H1 (cell line): Measurements from ENCODE around the gene NAA25. TPM values are rescaled to one million over a fixed set of nuclear protein-coding genes. Genes with fewer than 3 reads are reported as not detected.

Experiments
- CTCF ChIA-PET: fragments of 300-600 bp; sonication (Branson Sonifier 250); formaldehyde crosslinking; loops from one replicate; lab custom pipeline; 2021; ENCODE audit not compliant: partially characterized antibody; lab: Charles Lee
- POLR2A ChIA-PET: fragments of 300-600 bp; sonication (Branson Sonifier 250); formaldehyde crosslinking; loops from one replicate; lab custom pipeline; 2021; ENCODE audit warnings: inconsistent platforms; ENCODE audit not compliant: partially characterized antibody; lab: Charles Lee
- DNase-seq, 2 experiments: peaks; one replicate each; pipeline versions ENCODE4 v3.0.0 to v3.0.0-alpha.2; 2010 to 2022; ENCODE audit warnings: low spot score in 2 of 2, low read depth in 1 of 2, mixed read lengths in 1 of 2
- FAIRE-seq: peaks from 2 replicates; lab custom pipeline; 2011; peaks lifted over from hg19 to GRCh38; lab: Jason Lieb, UNC
- H2AFZ ChIP-seq: 2 replicates; pipeline ENCODE4 v1.8.1; 2012; ENCODE audit warnings: low read length, inconsistent platforms
- H2AK5ac ChIP-seq: 2 replicates; pipeline ENCODE4 v1.6.1; 2013; ENCODE audit warnings: low read depth, low read length
- H2BK120ac ChIP-seq: replicated peaks from 2 replicates; pipeline ENCODE3; 2013; ENCODE audit warnings: low read depth, low read length, inconsistent platforms
- H2BK12ac ChIP-seq: 2 replicates; pipeline ENCODE4 v1.6.1; 2013; ENCODE audit warnings: low read depth, low read length
- H2BK15ac ChIP-seq: 2 replicates; pipeline ENCODE4 v1.6.1; 2013; ENCODE audit warnings: low read length
- H2BK20ac ChIP-seq: 2 replicates; pipeline ENCODE4 v1.6.1; 2013; ENCODE audit warnings: low read length
- H2BK5ac ChIP-seq: 2 replicates; pipeline ENCODE4 v1.6.1; 2013; ENCODE audit warnings: low read depth, low read length
- H3K14ac ChIP-seq: 2 replicates; pipeline ENCODE4 v1.6.1; 2013; ENCODE audit warnings: inconsistent platforms; ENCODE audit not compliant: insufficient read length
- H3K18ac ChIP-seq: 2 replicates; pipeline ENCODE4 v1.6.1; 2013; ENCODE audit warnings: low read length; ENCODE audit errors: extremely low read depth
- H3K23ac ChIP-seq: 2 replicates; pipeline ENCODE4 v1.6.1; 2013; ENCODE audit warnings: inconsistent platforms; ENCODE audit not compliant: insufficient read length
- H3K23me2 ChIP-seq: 2 replicates; pipeline ENCODE4 v1.6.1; 2013; ENCODE audit warnings: low read depth, low read length
- H3K27ac ChIP-seq: 2 replicates; pipeline ENCODE4 v1.6.1; 2011; ENCODE audit warnings: low read depth, low read length, inconsistent platforms
- H3K27me3 ChIP-seq, 4 experiments: replicated peaks in 1 of 4; 1 replicate in 1 of 4; 2 replicates in 3 of 4; pipeline versions ENCODE4 v1.6.1 to v1.8.1; 2011 to 2013; ENCODE audit warnings: low read length in 3 of 4, mild to moderate bottlenecking in 3 of 4, inconsistent platforms in 2 of 4, mixed read lengths in 2 of 4, moderate library complexity in 1 of 4; ENCODE audit not compliant: control insufficient read depth in 3 of 4, insufficient read depth in 3 of 4; ENCODE audit errors: extremely low read depth in 1 of 4
- H3K36me3 ChIP-seq, 4 experiments: 2 replicates each; pipeline versions ENCODE4 v1.6.1 to v1.8.1; 2011 to 2013; ENCODE audit warnings: mild to moderate bottlenecking in 4 of 4, low read length in 3 of 4, moderate library complexity in 2 of 4, control low read depth in 1 of 4, inconsistent platforms in 1 of 4; ENCODE audit not compliant: insufficient read depth in 4 of 4, control insufficient read depth in 2 of 4
- H3K4ac ChIP-seq: replicated peaks from 2 replicates; pipeline ENCODE3; 2013; ENCODE audit warnings: low read length, low read depth, mixed read lengths, inconsistent platforms; ENCODE audit not compliant: insufficient read length
- H3K4me1 ChIP-seq, 4 experiments: replicated peaks in 1 of 4; 1 replicate in 1 of 4; 2 replicates in 3 of 4; pipeline versions ENCODE4 v1.6.1 to v1.8.1; 2011 to 2013; ENCODE audit warnings: low read length in 3 of 4, inconsistent platforms in 2 of 4, mixed read lengths in 1 of 4; ENCODE audit not compliant: insufficient read depth in 4 of 4, control insufficient read depth in 3 of 4
- H3K4me2 ChIP-seq, 2 experiments: 2 replicates each; pipeline versions ENCODE4 v1.6.1 to v1.8.1; 2011 to 2013; ENCODE audit warnings: low read depth in 2 of 2, low read length in 2 of 2, control low read depth in 1 of 2, inconsistent platforms in 1 of 2, mild to moderate bottlenecking in 1 of 2; ENCODE audit not compliant: insufficient read depth in 1 of 2
- H3K4me3 ChIP-seq, 4 experiments: fragments of 200-600, 300-600 bp in 1 of 4; sonication (generic), shearing (Covaris generic), sonication (Bioruptor Twin) in 1 of 4; 2 replicates each; pipeline versions ENCODE4 v1.5.1 to v1.8.1; 2011 to 2016; ENCODE audit warnings: low read length in 4 of 4, low read depth in 3 of 4, control low read depth in 2 of 4, inconsistent platforms in 2 of 4, mild to moderate bottlenecking in 2 of 4, mixed read lengths in 1 of 4, moderate library complexity in 1 of 4; ENCODE audit not compliant: insufficient read depth in 2 of 4; ENCODE audit errors: extremely low read depth in 1 of 4
- H3K56ac ChIP-seq: replicated peaks from 2 replicates; pipeline ENCODE3; 2013; ENCODE audit warnings: low read depth, mild to moderate bottlenecking, mixed read lengths, low read length, inconsistent platforms; ENCODE audit not compliant: insufficient read length
- H3K79me1 ChIP-seq: 2 replicates; pipeline ENCODE4 v1.6.1; 2013; ENCODE audit warnings: low read depth, low read length, control low read depth
- H3K79me2 ChIP-seq, 2 experiments: 2 replicates each; pipeline versions ENCODE4 v1.6.1 to v1.8.1; 2012 to 2013; ENCODE audit warnings: low read length in 2 of 2, mild to moderate bottlenecking in 2 of 2, inconsistent platforms in 1 of 2; ENCODE audit not compliant: insufficient read depth in 2 of 2, control insufficient read depth in 1 of 2
- H3K9ac ChIP-seq, 4 experiments: replicated peaks in 1 of 4; 1 replicate in 1 of 4; 2 replicates in 3 of 4; pipeline versions ENCODE4 v1.6.1 to v1.8.1; 2011 to 2013; ENCODE audit warnings: low read depth in 3 of 4, low read length in 3 of 4, control low read depth in 2 of 4, mild to moderate bottlenecking in 2 of 4, moderate library complexity in 2 of 4, inconsistent platforms in 1 of 4; ENCODE audit errors: extremely low read depth in 1 of 4
- H3K9me3 ChIP-seq, 2 experiments: 2 replicates each; pipeline versions ENCODE4 v1.6.1 to v1.8.1; 2012 to 2013; ENCODE audit warnings: mild to moderate bottlenecking in 2 of 2, moderate library complexity in 2 of 2, control low read depth in 1 of 2, inconsistent platforms in 1 of 2, low read depth in 1 of 2, low read length in 1 of 2, mixed read lengths in 1 of 2; ENCODE audit not compliant: insufficient read depth in 2 of 2
- H4K20me1 ChIP-seq, 2 experiments: replicated peaks in 1 of 2; 2 replicates each; pipeline versions ENCODE3 to v1.8.1; 2011 to 2013; ENCODE audit warnings: inconsistent platforms in 2 of 2, low read length in 2 of 2, mild to moderate bottlenecking in 1 of 2; ENCODE audit not compliant: insufficient read depth in 2 of 2, control insufficient read depth in 1 of 2
- H4K5ac ChIP-seq: 2 replicates; pipeline ENCODE4 v1.6.1; 2013; ENCODE audit warnings: low read length, low read depth, mixed read lengths, inconsistent platforms; ENCODE audit not compliant: insufficient read length
- H4K8ac ChIP-seq: 2 replicates; pipeline ENCODE4 v1.8.0; 2013; ENCODE audit warnings: mild to moderate bottlenecking, moderate library complexity, low read length, inconsistent platforms; ENCODE audit not compliant: insufficient read depth; ENCODE audit errors: extremely low read depth
- H4K91ac ChIP-seq: replicated peaks from 2 replicates; pipeline ENCODE3; 2013; ENCODE audit warnings: low read length, mixed read lengths, inconsistent platforms; ENCODE audit not compliant: insufficient read length
- BRCA1 ChIP-seq: IDR thresholded peaks from 2 replicates; pipeline ENCODE4 v1.6.1; 2012; ENCODE audit warnings: low read depth, low read length, improper control_type of control experiment
- CHD1 ChIP-seq: IDR thresholded peaks from 2 replicates; pipeline ENCODE4 v1.6.1; 2012; ENCODE audit warnings: low read depth, low read length, improper control_type of control experiment
- CREB1 ChIP-seq: IDR thresholded peaks from 2 replicates; pipeline ENCODE4 v1.6.1; 2012; ENCODE audit warnings: inconsistent platforms
- GABPA ChIP-seq: IDR thresholded peaks from 2 replicates; pipeline ENCODE4 v1.6.1; 2011; ENCODE audit warnings: mild to moderate bottlenecking, low read length, moderate library complexity, borderline replicate concordance; ENCODE audit not compliant: insufficient read depth
- JUND ChIP-seq: IDR thresholded peaks from 2 replicates; pipeline ENCODE4 v1.6.1; 2011; ENCODE audit warnings: mild to moderate bottlenecking, improper control_type of control experiment, low read length
- KDM1A ChIP-seq: fragments of 200-600, 300-600 bp; sonication (generic); IDR thresholded peaks from 2 replicates; pipeline ENCODE4 v1.7.1; 2016; ENCODE audit warnings: mild to moderate bottlenecking, low read length, borderline replicate concordance
- KDM4A ChIP-seq: IDR thresholded peaks from one replicate; pipeline ENCODE4 v1.7.1; 2012; ENCODE audit warnings: low read depth, mild to moderate bottlenecking, moderate library complexity, low read length, inconsistent platforms; ENCODE audit not compliant: severe bottlenecking
- SIN3A ChIP-seq, 2 experiments: IDR thresholded peaks in 1 of 2; conservative IDR thresholded peaks in 1 of 2; 2 replicates each; pipeline ENCODE4 v1.6.1; 2011 to 2012; ENCODE audit warnings: low read length in 2 of 2, improper control_type of control experiment in 1 of 2, low read depth in 1 of 2, mild to moderate bottlenecking in 1 of 2
- TAF7 ChIP-seq: optimal IDR thresholded peaks from 2 replicates; pipeline ENCODE3; 2011; ENCODE audit warnings: low read depth, mild to moderate bottlenecking, inconsistent platforms, low read length, moderate library complexity, borderline replicate concordance
- WGBS, 2 experiments: shearing (Covaris generic) in 1 of 2; methylation state at CpG; one replicate each; pipeline versions ENCODE4 v1.1.6 to v1.1.7; 2013 to 2015; ENCODE audit warnings: low lambda C conversion rate in 2 of 2, mixed read lengths in 2 of 2, inconsistent platforms in 1 of 2, low coverage in 1 of 2, missing lambda C conversion rate in 1 of 2; ENCODE audit not compliant: insufficient replicate concordance in 2 of 2, insufficient coverage in 1 of 2, insufficient read length in 1 of 2; ENCODE audit errors: extremely low coverage in 1 of 2, missing lambda C conversion rate in 1 of 2; 5-methylcytosine and 5-hydroxymethylcytosine counted together
- polyA plus RNA-seq, 7 experiments: library from polyadenylated mRNA; depleted of rRNA in 3 of 7; stranded (reverse) in 5 of 7; unstranded in 2 of 7; fragments of >200 nt in 5 of 7; fragments of 200-250 nt in 2 of 7; gene quantifications; 1 replicate in 5 of 7; 2 replicates in 1 of 7; 4 replicates in 1 of 7; pipeline versions ENCODE4 v1.2.1 to v1.2.3, GENCODE V29; 2011 to 2013; ENCODE audit warnings: missing spikeins in 2 of 7, mixed read lengths in 2 of 7
- total RNA-seq: library from RNA; stranded (reverse); fragmentation: NEBNext Ultra II Directional; extraction: Animal tissue kit (Norgen Biotek cat#: 25700); gene quantifications from 2 replicates; pipeline ENCODE4 v1.2.1, GENCODE V29; 2021
- TF ChIP-seq, protein P1 (sequence below): IDR thresholded peaks from 2 replicates; pipeline ENCODE4 v1.6.1; 2011; ENCODE audit warnings: low read depth, mild to moderate bottlenecking, low read length; ENCODE audit not compliant: insufficient read depth

NAA25 gene
- total and polyA plus RNA-seq, 2 of the 8 experiments (the other 6 are each of a cell fraction or from before 2014, with no cell fraction given), result 10.8 to 60.3 TPM

DNA sequence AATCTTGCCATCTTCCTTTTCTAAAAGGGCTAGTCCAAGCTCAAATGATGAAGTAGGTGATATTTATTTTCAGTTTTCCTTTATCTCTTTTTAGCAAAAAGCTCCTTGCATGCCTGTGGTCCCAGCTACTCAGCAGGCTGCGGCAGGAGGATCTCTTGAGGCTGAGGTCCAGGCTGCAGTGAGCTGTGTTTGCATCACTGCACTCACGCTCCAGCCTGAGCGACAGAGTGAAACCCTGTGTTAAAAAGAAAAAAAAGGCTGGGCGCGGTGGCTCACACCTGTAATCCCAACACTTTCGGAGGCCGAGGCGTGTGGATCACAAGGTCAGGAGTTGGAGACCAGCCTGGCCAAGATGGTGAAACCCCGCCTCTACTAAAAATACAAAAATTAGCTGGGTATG, 100.6 kb downstream of the NAA25 start:
- Histone ChIP-seq H3K27ac (no peak overlapping the region), H3K27me3 (no peaks in the 10 kb centered on the region), H3K23ac (no peak overlapping the region), H3K14ac (no peak overlapping the region), H4K20me1 (no peaks in the 10 kb centered on the region), H3K18ac (no peak overlapping the region), H2AFZ (no peak overlapping the region), H4K5ac (no peak overlapping the region), H2BK5ac (no peak overlapping the region), H3K4me1 (peaks cover 0 to 8% (median 3%) of the 10 kb centered on the region in 4 experiments), H4K91ac (no peak overlapping the region), H2BK12ac (no peak overlapping the region), H2BK20ac (no peak overlapping the region), H4K8ac (no peak overlapping the region), H3K56ac (no peak overlapping the region), H3K79me1 (no peaks in the 10 kb centered on the region; the same call in 1 of the 2 replicates), H3K4me2 (no peak overlapping the region), H3K23me2 (peaks cover 6% of the 10 kb centered on the region), H2BK120ac (no peak overlapping the region), H2BK15ac (no peak overlapping the region), H3K9ac (no peak overlapping the region), H3K79me2 (peaks cover 0 to 12% of the 10 kb centered on the region in 2 experiments; a peak in 2 of 4 replicates), H3K4ac (no peak overlapping the region), H3K9me3 (no peaks in the 10 kb centered on the region), H2AK5ac (no peak overlapping the region), H3K4me3 (no peak overlapping the region), H3K36me3 (no peaks in the 10 kb centered on the region)
- 89% methylated on average over 9 of the region's 9 CpGs; no CpG with 5 or more reads in 1 of the 2 experiments for WGBS, 2 experiments
- DNase-seq, result no peak
- no peak for TF ChIP-seq GABPA
- TF ChIP-seq KDM4A, result no peak
- no peak for TF ChIP-seq SIN3A (conservative IDR thresholded peaks at IDR 0.05 in 1 of 2, IDR thresholded peaks at IDR 0.05 in 1 of 2; ENCODE audit: low read depth in 1 of 2, low read length in 2 of 2)
- TF ChIP-seq CHD1, result no peak
- no peak for TF ChIP-seq KDM1A
- no peak for TF ChIP-seq JUND
- TF ChIP-seq TAF7, result no peak
- TF ChIP-seq CREB1, result no peak
- TF ChIP-seq BRCA1, result no peak
- TF ChIP-seq, protein P1, sequence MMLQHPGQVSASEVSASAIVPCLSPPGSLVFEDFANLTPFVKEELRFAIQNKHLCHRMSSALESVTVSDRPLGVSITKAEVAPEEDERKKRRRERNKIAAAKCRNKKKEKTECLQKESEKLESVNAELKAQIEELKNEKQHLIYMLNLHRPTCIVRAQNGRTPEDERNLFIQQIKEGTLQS, result no peak
- CTCF ChIA-PET, result interaction anchor here (0.5 to 1.3 kb wide), 4 partner anchors 10 to 62 kb away, joined by 3 to 4 read pairs (median 3); no protein-coding TSS in a partner anchor
- POLR2A ChIA-PET, result interaction anchor here (0.8 kb wide), 1 partner anchor 165 kb away, joined by 3 read pairs; no protein-coding TSS in a partner anchor
- FAIRE-seq, result no peak
